PC-3 (cell line): ENCODE data around the gene PLAAT5. TPM values are rescaled to one million over a fixed set of nuclear protein-coding genes. Genes with fewer than 3 reads are reported as not detected.

Source experiments
- ATAC-seq: fragments of 200-7000 bp; cut with Tn5 transposase; 2 replicates; pipeline ENCODE4 v1.9.1; 2020; ENCODE audit warnings: mild to moderate bottlenecking, moderate library complexity
- Bru-seq: library from RNA; stranded (reverse); fragments of 400-500 nt; gene quantifications from one replicate; lab custom pipeline; 2021; lab: Mats Ljungman, UMichigan
- BruChase-seq, 2 experiments: library from RNA; stranded (reverse); fragments of 400-500 nt; gene quantifications; one replicate each; lab custom pipeline; 2021; lab: Mats Ljungman, UMichigan
- BruUV-seq: library from RNA; stranded (reverse); fragments of 400-500 nt; replicated peaks from 2 replicates; lab custom pipeline; 2021; lab: Mats Ljungman, UMichigan
- CTCF ChIA-PET: fragments of 300-600 bp; sonication (Branson Sonifier 250); formaldehyde crosslinking; loops from one replicate; lab custom pipeline; 2022; ENCODE audit warnings: antibody characterized with exemption; lab: Charles Lee
- POLR2A ChIA-PET: fragments of 300-600 bp; sonication (Branson Sonifier 250); formaldehyde crosslinking; loops from one replicate; lab custom pipeline; 2022; ENCODE audit warnings: antibody characterized with exemption; ENCODE audit not compliant: unreplicated experiment; lab: Charles Lee
- DNase-seq: peaks from one replicate; pipeline ENCODE4 v3.0.0-alpha.2; 2015
- H2AFZ ChIP-seq: fragments of 300-600 bp; sonication (generic); 2 replicates; pipeline ENCODE4 v1.6.0; 2016; ENCODE audit warnings: antibody characterized with exemption, low read length
- H3F3A ChIP-seq: fragments of 300-600 bp; sonication (generic); one replicate; pipeline ENCODE4 v1.6.0; 2017; ENCODE audit warnings: antibody characterized with exemption, low read length, control low read depth, mild to moderate bottlenecking; ENCODE audit not compliant: unreplicated experiment
- H3K27ac ChIP-seq: fragments of 300-600 bp; sonication (generic); 2 replicates; pipeline ENCODE4 v1.5.1; 2016; ENCODE audit warnings: mild to moderate bottlenecking, low read length
- H3K27me3 ChIP-seq: fragments of 300-600 bp; sonication (generic); 2 replicates; pipeline ENCODE4 v1.6.1; 2016; ENCODE audit warnings: low read length, mixed read lengths
- H3K36me3 ChIP-seq: fragments of 300-600 bp; sonication (generic); 2 replicates; pipeline ENCODE4 v1.6.1; 2016; ENCODE audit warnings: low read depth, mixed run types, low read length, mixed read lengths
- H3K4me1 ChIP-seq: fragments of 300-600 bp; sonication (generic); 2 replicates; pipeline ENCODE4 v1.5.1; 2016; ENCODE audit warnings: low read length; ENCODE audit not compliant: insufficient read depth
- H3K4me2 ChIP-seq: fragments of 300-600 bp; sonication (generic); 2 replicates; pipeline ENCODE4 v1.6.0; 2016; ENCODE audit warnings: low read length
- H3K4me3 ChIP-seq: fragments of 300-600 bp; sonication (generic); 2 replicates; pipeline ENCODE4 v1.5.1; 2016; ENCODE audit warnings: mild to moderate bottlenecking, low read length, mixed read lengths
- H3K79me2 ChIP-seq: fragments of 300-600 bp; sonication (generic); 2 replicates; pipeline ENCODE4 v1.6.1; 2017; ENCODE audit warnings: low read length, mixed read lengths
- H3K9ac ChIP-seq: fragments of 300-600 bp; sonication (generic); 2 replicates; pipeline ENCODE4 v1.6.0; 2016; ENCODE audit warnings: mild to moderate bottlenecking, low read length
- H3K9me2 ChIP-seq: fragments of 300-600 bp; sonication (generic); replicated peaks from 2 replicates; pipeline ENCODE4 v1.6.1; 2016; ENCODE audit warnings: mixed run types, low read length, mixed read lengths
- H3K9me3 ChIP-seq: fragments of 300-600 bp; sonication (generic); 2 replicates; pipeline ENCODE4 v1.6.1; 2016; ENCODE audit warnings: low read length, mixed read lengths
- H4K20me1 ChIP-seq: fragments of 300-600 bp; sonication (generic); 2 replicates; pipeline ENCODE4 v1.6.1; 2016; ENCODE audit warnings: low read length, mixed read lengths
- EZH2 ChIP-seq: fragments of 300-600 bp; sonication (generic); IDR thresholded peaks from one replicate; pipeline ENCODE4 v1.6.1; 2017; ENCODE audit warnings: antibody characterized with exemption, mild to moderate bottlenecking, low read length; ENCODE audit not compliant: unreplicated experiment
- EZH2phosphoT487 ChIP-seq: fragments of 300-600 bp; sonication (generic); IDR thresholded peaks from 2 replicates; pipeline ENCODE4 v1.6.1; 2018; ENCODE audit warnings: mild to moderate bottlenecking, antibody characterized with exemption, low read length, borderline replicate concordance
- intact Hi-C: fragments of 100-400 bp; cut with micrococcal nuclease; formaldehyde crosslinking; loops from 2 replicates; pipeline ENCODE4 v1.9.0; 2023
- long read RNA-seq: library from polyadenylated mRNA; unstranded; transcript quantifications from one replicate; pipeline ENCODE4 v2.0.0, GENCODE V29; 2021; ENCODE audit not compliant: unreplicated experiment
- total RNA-seq: library from RNA; depleted of rRNA; stranded (reverse); fragments of >200 nt; gene quantifications from 2 replicates; pipeline ENCODE4 v1.2.3, GENCODE V29; 2014; rRNA removed
- TF ChIP-seq, protein P1 (sequence below): fragments of 300-600 bp; sonication (generic); conservative IDR thresholded peaks from 2 replicates; pipeline ENCODE4 v1.5.1; 2017; ENCODE audit warnings: antibody characterized with exemption, low read depth, mild to moderate bottlenecking, low read length

PLAAT5 gene
- total RNA-seq (not detected in 2 replicates), Bru-seq, nascent RNA (not detected), BruChase-seq, experiment 1, labeled RNA remaining after a 6-hour chase (percentile 5 among the genes with signal in this experiment), BruChase-seq, experiment 2, labeled RNA remaining after a 2-hour chase (percentile 15 among the genes with signal in this experiment)
- long read RNA-seq = 0 reads

DNA sequence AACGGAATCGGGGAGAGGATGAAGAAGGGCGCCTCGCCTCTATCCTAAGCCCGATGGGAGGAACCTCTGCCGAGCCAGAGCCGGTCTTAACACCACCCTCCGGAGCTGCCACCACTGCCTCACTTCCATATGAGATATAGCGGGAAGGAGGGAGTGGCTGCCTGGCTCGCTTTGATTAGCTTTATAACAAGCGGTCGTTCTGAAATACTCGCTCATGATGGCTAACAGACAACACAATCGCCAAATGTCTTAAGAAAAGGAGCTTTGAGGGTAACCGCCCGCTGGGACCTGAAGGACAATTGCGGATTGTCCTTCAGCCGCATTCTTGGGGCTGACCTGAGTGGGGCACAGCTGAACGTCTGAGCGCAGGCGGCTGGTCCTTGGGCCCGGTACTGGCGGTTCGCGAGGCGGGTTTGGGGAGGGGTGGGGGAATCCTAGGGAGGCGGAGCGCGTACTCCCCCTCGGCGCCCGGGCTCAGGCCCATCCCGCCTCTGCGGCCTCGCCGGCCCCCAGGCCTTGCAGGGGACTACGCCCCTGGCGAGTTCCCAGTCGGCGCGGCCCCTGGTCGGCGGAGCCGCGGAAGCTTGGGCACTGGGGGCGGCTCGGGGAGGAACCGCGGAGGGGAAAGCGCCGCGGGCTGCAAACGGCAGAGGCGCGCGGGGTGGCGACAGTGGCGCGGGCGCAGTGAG lies at the start of gene PLAAT5:
PLAAT5 (minus strand) TSS at position 617 of the 689 bp plus-strand sequence; CDS start at position 484, 133 bp downstream.
- intact Hi-C loops = no loop called here
- Histone ChIP-seq H3K4me2 (no peak within 1 kb of the TSS), H3K9me3 (no peaks in the 10 kb centered on the region), H3K9me2 (no peaks in the 10 kb centered on the region), H4K20me1 (no peaks in the 10 kb centered on the region), H3K4me1 (no peaks in the 10 kb centered on the region), H3K79me2 (no peaks in the 10 kb centered on the region), H3K27ac (no peak within 1 kb of the TSS), H3F3A (no peaks in the 10 kb centered on the region), H3K9ac (no peak within 1 kb of the TSS), H2AFZ (no peak within 1 kb of the TSS), H3K4me3 (no peak within 1 kb of the TSS), H3K36me3 (no peaks in the 10 kb centered on the region), H3K27me3 (no peaks in the 10 kb centered on the region)
- no peak for ATAC-seq
- TF ChIP-seq, protein P1, sequence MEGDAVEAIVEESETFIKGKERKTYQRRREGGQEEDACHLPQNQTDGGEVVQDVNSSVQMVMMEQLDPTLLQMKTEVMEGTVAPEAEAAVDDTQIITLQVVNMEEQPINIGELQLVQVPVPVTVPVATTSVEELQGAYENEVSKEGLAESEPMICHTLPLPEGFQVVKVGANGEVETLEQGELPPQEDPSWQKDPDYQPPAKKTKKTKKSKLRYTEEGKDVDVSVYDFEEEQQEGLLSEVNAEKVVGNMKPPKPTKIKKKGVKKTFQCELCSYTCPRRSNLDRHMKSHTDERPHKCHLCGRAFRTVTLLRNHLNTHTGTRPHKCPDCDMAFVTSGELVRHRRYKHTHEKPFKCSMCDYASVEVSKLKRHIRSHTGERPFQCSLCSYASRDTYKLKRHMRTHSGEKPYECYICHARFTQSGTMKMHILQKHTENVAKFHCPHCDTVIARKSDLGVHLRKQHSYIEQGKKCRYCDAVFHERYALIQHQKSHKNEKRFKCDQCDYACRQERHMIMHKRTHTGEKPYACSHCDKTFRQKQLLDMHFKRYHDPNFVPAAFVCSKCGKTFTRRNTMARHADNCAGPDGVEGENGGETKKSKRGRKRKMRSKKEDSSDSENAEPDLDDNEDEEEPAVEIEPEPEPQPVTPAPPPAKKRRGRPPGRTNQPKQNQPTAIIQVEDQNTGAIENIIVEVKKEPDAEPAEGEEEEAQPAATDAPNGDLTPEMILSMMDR = no peak
- TF ChIP-seq EZH2 (no peak), EZH2phosphoT487 (no peak)
- BruUV-seq = no TSS peak
- ChIA-PET CTCF (interaction anchor here (0.6 kb wide), 1 partner anchor 9 kb away, joined by 3 read pairs; no protein-coding TSS in a partner anchor), POLR2A (no interaction called here)
- no peak for DNase-seq

GRCh38 chr11:63537293-63538101 lies 46.5 kb upstream of the PLAAT5 start:
- peak overlapping the region; percentile 77 for H3K4me2 ChIP-seq
- H3K9me2 ChIP-seq = no peaks in the 10 kb centered on the region
- no peaks in the 10 kb centered on the region for H3K36me3 ChIP-seq
- no peak overlapping the region for H3K9ac ChIP-seq
- peaks cover 20% of the 10 kb centered on the region for H3K4me1 ChIP-seq
- DNase-seq (no peak), ATAC-seq (peak; percentile 39)
- no peaks in the 10 kb centered on the region for H3K79me2 ChIP-seq
- no peak overlapping the region for H3K27ac ChIP-seq
- no peaks in the 10 kb centered on the region for H4K20me1 ChIP-seq
- TF ChIP-seq, protein P1 = no peak
- TF ChIP-seq EZH2 (no peak), EZH2phosphoT487 (no peak)
- no TSS peak for BruUV-seq
- no peaks in the 10 kb centered on the region for H3K27me3 ChIP-seq
- intact Hi-C loops = no loop called here
- CTCF ChIA-PET = no interaction called here
- H3K4me3 ChIP-seq = peak overlapping the region; percentile 53; the same call in 1 of the 2 replicates
- no peaks in the 10 kb centered on the region for H3K9me3 ChIP-seq
- POLR2A ChIA-PET = no interaction called here
- H3F3A ChIP-seq = no peaks in the 10 kb centered on the region
- H2AFZ ChIP-seq = peak overlapping the region; percentile 89
